Head of caudate nucleus (tissue), 42 donors: ENCODE measurements around the gene MAD1L1.

Source experiments
- DNase-seq, 42 donors: peaks; one replicate each; pipeline versions ENCODE4 v3.0.0 to v3.0.0-alpha.2; 2020 to 2021; ENCODE audit warnings: mixed read lengths in 7 of 42
- intact Hi-C: fragments of 100-400 bp; cut with DNase I; formaldehyde crosslinking; loops from one replicate; pipeline ENCODE4 v1.15.0; 2022

MAD1L1 gene

DNA sequence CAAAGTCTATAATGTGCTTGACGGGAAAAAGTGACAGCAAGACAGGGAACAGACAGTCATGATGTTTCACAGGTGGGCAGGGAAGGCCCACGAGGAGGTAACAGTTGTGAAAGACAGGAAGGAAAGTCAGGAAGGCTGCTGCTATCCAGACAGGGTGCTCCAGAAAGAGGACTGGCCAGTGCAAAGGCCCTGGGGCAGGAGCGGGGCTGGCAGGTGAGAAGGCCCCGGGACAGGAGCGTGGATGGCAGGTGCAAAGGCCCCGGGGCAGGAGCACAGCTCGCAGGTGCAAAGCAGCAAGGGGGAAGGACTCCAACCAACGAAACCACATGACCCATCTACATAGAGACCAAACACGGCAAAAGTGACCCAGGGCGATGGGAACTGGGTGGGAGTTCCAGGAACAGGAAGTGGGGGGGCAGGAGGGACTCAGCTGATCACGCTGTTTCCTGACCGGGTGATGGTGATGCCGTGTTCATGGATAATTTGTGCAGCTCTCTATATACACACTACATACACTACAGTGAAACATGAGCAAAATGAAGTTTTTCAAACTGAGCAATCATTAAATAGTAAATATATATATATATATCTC, 138.2 kb downstream of the MAD1L1 start:
- no peak for DNase-seq

DNA sequence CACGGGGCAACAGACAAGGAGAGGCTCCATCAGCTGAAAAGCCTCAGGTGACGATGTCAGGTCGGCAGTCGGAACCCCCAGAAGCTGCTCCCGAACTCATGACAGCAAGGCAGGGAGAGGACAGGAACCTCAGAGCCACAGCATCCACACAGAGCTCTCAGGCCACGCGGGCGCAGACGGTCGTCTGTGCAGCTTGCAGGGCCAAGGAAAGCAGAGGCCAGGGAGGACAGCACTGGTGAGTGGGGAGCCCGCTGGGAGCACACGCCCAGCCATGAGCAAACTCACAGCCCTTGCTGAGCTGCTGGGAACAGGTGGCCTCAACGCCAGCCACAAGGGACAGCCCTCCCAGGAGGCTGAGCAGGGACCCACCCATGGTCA, 138.9 kb downstream of the MAD1L1 start:
- intact Hi-C loops, result no loop called here
- no peak for DNase-seq

More for the DNA sequence above, 138.2 kb downstream of the MAD1L1 start:
- intact Hi-C loops, result no loop called here

DNA sequence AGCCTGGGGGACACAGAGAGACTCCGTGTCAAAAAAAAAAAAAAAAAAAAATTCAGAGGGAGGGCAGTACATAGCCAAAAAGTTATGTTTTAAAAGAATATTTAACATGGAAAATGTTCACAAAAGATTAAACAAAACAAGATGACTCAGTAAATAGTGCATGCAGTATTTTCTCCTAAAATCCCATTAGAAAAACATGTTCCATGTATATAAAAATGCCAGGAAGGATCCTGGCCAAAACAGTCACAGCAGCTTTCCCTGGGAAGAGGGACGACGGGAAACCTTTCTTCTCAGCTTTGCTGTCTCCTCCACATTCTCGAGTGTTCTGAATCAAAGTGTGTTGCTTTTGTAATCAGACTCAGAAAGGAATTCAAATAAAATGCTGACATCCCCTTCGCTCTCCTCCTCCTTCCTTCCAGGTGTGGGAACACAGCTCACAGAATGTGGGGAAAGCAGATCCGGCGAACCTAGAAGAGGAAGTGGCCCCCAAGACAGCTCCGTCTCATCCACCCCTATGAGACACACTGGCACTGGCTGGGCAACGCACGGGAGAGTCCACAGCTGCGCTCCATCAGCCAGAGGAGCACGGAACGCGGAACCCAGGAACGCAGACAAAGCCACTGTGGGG, 139.4 kb downstream of the MAD1L1 start:
- no peak for DNase-seq
- intact Hi-C loops, result no loop called here

DNA sequence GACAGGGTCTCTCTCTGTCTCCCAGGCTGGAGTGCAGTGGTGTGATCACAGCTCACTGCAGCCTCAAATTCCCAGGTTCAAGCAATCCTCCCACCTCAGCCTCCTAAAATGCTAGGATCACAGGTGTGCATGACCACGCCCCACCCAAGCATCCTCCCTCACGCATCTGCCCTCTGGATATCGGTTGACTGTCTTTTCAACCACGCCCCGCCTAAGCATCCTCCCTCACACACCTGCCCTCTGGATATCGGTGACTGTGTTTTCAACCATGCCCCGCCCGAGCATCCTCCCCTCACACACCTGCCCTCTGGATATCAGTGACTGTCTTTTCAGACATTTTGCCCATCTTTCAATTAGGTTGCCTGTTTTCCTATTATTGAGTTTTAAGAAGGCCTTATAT, 140.5 kb downstream of the MAD1L1 start:
- no peak for DNase-seq
- intact Hi-C loops, result no loop called here

DNA sequence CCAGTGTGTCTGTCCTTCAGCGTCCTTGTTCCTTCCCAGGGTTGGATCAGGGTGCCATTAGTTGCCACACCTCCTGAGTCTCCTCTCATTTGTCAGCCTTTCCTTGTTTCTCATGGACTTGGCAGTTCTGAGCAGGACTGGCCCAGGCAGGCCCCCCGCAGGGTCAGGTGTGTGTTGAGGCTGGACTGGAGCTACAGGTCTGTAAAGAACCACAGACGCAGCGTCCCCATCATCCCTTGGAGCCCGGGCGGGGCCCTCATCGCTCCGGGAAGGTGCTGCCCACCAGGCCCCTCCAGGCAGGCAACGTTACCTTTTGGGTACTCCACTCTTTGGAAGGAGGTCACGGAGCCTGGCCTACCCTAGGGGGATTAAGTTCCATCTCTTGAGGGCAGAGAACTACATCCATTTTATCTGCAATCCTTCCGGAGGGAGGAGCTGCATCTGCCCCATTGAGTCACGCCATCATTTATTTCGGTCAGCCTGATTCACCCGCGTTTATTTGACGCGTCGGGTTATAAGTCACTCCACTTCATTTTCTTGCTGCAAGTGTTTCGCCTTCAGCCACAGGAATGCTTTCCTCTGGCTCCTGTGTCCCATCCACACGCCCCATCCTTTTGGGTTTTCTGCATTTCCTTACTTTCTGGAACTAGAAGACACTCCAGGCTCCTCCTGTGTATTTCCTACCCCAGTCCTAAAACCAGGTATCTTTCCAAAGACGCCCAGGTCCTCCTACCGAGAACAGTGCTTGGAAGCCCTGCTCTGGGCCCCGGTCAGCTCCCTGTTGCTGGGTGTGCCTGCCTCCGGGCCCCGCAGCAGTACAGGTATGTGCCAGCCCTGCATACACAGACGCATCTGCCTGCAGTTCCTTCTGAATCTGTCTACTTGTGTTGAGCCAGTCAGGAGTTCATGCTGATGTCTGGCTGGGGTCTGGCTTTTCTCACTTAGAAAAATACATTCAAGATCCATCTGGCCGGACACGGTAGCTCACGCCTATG, 141.9 kb downstream of the MAD1L1 start:
- intact Hi-C loops, result no loop called here
- DNase-seq, result no peak

DNA sequence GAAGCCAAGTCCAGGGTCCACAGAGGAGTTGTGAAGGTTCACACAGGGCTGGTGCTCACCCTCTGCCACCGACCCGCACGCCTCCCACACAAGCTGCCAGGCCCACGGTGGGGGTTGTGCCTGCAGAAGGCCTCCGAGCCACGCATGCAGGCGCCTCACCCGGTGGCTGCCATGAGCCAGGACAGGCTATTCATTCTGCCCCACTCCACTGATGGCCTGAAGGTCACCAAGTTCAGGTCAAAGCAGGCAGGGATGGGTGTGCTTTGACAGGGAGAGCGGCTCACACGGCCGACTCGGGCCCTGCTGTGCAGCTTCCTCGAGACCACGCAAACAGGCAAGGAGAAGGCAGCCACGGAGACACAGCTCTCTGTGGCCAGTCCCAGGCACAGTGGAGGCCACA, 143.9 kb downstream of the MAD1L1 start:
- intact Hi-C loops, result no loop called here
- DNase-seq, result no peak

DNA sequence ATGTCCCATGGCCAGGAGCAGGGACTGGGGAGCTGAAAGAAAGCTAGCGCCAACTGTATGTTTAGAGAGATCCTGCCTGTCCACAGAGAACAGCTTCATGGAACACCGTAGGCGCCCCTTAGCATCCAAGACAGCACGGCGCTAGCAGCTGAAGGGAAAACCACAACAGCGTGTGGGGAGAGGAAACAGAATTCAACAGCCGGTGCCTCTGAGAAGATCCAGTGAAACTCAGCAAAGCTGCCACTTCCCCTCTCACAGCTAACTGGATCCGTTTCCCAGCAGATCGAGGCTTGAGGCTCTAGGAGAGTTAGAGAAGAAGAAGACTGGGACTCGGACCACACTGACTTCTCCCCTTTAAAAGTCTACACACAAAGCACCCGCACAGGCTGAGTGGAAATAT, 145.0 kb downstream of the MAD1L1 start:
- intact Hi-C loops, result no loop called here

DNA sequence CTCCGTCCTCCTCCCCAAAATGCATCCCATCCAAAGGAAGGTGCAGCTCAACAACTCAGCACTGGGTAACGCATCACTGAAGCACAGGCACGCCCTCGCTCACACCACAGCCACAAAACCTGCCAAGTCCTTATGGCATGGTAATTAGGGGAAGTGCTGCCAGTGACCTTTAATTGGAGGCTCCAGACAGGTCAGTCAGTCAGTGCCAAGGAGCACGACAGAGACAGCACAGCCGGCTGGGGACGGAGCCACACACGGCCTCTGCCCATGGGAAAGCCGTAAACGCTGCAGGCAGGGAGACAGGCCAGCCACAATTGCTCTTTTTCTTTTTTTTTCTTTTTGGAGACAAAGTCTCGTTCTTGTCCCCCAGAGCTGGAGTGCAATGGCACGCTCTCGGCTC, 146.5 kb downstream of the MAD1L1 start:
- intact Hi-C loops, result no loop called here
- peak in 11 of 42 donors; percentile 30 to 65 (median 52) for DNase-seq

More for the DNA sequence above, 145.0 kb downstream of the MAD1L1 start:
- peak in 3 of 42 donors; percentile 27 to 38 (median 29) for DNase-seq

DNA sequence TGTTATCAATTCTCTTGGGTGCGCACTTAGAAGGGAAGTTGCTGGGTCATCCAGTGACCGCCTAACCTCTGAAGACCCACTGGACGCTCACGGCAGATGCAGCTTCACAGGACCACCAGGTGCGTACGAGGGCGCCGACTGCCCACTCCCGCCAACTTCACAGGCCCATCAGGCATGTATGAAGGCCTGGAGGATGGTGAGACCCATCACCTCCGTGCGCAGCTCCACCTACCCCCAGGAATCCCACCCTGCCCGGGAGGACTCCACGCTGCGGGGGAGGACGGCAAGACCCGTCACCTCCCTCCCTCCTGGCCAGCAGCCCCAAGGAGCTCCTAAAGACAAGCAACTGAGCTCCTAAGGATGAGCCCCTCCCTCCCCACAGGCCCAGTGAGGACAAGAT, 146.9 kb downstream of the MAD1L1 start:
- intact Hi-C loops, result no loop called here
- no peak for DNase-seq

DNA sequence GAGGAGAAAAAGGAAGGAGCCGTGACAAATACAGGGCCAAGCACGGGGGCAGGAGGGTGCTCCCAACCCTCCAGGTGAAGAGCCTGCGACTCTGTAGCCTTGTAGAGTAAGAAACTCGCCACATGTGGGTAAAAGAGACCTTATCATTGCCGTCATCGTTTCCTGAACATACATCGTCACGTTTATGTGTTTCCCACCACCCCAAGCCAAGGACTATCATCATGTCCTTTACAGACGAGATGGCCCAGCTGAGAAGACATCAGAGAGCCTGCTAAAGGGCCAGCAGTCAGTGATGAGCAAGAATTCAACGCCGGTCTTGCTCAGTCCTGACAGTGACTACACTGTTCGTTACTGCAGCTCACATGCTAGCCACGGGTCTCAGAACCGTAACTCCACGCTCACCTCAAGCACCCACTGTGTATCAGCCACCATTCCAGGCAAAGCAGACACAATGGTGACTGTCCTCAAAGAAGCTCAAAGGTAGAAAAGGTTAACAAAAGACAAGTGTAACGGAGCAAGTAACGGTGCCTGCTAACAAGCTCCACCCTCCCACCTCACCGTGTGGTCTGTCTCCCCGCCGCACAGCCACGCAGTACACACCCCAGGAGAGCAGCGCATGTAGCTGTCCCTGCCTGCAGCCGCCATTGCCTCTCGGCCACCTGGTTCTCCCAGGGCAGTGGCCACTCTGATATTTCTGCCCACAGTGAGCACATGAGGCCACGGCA, 147.8 kb downstream of the MAD1L1 start:
- DNase-seq, result no peak
- intact Hi-C loops, result no loop called here

DNA sequence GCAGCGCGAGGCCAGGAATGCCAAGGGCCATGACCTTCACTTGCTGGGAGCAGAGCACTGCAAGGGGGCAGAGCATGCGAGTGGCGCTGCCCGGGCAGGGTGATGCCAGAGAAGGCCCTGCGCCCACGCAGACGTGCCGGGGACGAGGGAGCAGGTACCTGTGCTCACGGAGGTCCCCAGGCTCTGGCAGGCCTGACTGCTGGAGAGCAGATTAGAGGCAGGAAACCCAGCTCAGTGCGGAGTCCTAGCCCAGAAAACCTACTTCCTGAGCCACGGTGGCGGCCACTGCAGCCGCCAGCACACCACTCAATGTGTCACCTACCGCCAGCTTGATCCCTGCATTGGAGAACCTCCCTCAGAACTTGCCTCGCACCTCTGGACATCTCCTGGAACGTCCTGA, 148.4 kb downstream of the MAD1L1 start:
- no peak for DNase-seq
- intact Hi-C loops, result no loop called here

DNA sequence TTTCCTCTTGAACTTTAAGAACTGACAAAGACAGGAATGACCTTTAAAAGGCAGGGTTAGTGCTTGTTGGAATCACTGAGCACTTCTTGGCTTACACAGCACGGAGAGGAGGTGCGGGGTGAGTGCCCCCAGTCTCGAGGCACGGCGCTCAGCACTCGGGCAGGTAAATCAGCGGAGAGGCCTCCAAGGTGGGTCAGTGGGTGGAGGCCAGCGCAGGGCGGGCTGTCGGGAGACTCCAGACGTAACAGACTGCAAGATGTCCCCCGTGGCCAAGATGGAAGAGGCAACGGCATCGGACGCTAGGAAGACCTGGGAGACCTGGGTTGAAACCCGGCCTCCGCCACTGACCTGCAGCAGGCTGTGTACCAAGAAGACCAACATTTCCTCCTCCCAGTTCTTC, 149.4 kb downstream of the MAD1L1 start:
- intact Hi-C loops, result no loop called here
- no peak for DNase-seq

DNA sequence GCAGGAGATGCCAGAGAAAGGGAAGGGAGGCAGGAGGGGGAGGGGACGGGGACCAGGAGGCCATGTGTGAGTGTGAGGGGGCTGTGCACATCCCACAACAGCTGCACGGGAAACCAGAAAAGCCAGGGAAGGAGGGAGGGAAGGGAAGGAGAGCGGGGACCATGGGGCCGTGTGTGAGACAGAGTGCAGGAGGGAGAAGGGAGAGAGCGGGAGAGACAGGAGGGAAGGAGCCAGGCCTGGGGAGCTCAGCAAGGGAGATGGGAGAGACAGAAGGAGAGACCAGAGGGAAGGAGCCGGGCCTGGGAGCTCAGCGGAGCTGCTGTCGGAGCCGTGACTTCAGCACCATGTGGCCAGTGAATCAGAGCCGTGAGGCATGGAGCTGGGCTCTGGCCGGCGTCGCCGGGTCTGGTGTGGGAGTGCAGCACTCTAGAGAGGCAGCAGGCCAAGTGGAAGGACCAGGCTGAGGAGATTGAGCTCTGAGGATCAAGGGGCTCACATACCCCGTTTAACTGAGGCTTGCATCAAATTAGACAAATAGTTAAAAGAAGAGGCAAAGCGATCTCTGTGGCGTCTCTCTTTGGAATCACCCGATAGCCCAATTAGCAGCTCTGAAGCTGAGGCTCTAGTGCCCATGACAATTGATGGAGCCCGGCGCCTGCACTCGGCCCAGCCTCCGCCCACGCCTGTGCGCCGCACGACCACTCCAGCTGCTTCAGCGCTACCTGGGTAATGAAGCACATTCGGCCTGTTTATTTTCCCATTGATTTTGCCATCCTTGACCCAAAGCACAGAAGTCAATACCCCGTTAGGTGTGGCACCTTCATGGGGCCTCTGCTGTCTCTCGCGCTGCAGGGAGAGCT, 150.4 kb downstream of the MAD1L1 start:
- peak in 13 of 42 donors; percentile 25 to 75 (median 46) for DNase-seq
- intact Hi-C loops, result no loop called here

DNA sequence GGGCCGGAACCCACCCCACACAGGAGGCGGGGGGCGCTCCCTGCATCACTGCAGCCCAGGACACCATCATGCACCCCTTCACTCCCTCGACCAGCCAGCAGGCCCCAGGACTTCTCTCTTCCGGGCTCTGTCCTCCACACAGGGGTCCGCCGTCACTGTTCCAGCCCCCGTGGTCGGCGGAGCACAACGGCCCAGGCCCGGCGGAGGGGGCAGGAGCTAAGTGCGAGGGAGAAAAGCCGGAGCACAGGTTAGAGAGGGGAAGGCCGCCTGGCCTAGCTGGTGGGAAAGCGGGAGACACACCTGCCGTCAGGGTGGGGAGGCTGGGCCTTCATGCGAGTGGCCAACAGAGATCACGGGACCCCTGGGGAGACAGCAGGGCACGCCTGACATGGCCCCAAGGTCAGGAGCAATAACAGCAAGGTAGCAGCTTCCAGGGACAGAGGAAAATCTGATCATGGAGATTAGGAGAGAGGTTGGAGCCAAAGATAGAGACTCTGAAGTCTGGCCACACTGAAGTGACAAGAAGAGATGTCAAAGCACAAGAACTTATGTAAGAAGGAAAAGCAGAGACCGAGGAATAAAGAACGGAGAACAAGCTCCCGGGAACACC, 151.1 kb downstream of the MAD1L1 start:
- DNase-seq, result no peak
- intact Hi-C loops, result no loop called here

DNA sequence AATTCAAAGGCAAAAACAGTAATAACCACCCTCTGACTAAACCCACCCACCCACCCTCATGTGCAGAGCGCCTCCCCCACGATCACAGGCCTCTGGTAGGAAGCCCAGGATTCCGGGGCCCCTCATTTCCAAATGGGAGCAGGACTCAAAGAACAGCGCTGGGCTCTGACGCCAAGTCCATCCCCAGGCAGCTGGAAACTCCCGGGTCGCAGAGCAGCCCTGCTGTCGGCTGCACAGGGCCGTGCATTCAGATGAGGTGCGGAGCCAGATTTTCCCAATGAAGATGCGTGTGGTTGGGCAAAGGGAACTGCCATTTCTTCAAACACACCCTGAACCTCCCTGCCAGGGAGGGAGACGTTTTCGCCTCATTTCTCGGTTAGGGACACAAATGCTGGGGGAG, 152.3 kb downstream of the MAD1L1 start:
- intact Hi-C loops, result no loop called here

DNA sequence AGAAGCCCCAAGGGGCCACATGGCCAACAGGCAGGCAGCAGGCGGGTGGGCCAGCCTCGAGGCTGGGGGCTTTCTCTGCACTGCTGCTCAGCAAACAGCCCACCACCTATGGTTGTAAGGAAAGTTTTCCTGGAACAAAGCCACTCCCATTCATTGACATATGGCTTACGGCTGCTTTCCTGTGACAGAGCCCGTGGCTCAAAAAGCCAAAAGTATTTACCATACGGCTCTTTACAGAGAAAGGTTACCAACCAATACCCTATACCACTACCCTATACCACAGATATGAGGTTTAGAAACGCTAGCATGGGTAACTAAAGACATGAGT, 152.7 kb downstream of the MAD1L1 start:
- intact Hi-C loops, result no loop called here
- no peak for DNase-seq

More for the DNA sequence above, 152.3 kb downstream of the MAD1L1 start:
- DNase-seq, result no peak

DNA sequence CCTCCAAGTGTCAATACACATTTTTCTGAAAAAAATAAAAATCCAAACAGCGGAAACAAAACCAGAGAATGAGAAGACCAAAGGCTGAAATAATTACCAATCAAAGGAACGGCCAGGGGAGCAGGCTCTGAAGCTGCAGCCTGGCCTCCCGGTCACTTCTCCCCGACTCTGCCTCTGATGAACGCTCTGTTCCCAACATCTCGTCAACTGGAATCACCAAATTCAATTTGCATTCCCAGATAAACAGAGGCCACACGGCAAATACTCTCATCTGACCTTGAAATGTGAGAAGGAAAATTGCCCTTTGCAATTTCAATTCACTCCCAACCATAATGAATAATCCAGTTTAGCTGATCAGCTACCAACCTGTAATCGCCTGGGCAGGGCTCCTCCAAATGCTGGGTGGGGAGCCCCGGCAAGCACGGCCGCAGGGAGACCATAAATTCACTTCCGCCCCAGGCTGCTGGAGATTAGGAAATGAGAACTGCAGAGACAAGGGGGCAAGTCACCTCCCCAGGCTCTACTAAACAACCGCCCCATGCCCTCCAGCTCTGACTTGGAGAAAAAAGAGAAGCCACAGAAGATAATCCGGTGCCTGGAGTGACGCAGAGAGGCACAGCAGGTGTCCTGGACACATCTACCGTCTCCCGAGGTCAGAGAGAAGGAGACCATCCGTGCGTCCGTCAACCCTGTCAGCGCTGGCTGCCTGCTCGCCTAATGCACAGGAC, 153.2 kb downstream of the MAD1L1 start:
- intact Hi-C loops, result no loop called here
- DNase-seq, result no peak

DNA sequence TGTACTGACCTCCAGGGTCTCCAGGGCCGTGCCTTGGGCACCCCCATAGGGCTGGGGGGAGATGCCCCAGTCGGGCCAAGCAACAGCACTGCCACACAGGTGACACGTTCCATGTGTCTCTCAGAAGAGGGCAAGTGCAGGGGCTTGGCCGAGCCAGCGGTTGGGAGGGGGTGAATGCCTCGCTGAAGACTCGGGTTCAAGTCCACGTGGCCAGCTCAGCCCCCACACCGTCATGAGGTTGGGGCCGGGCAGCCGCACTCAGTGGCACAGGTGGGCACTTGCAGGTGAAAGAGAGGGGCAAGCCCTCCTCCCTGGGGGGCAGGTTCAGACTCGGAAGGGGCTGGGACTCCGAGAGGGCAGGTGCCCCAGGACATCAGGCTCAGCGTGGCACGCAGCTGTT, 153.8 kb downstream of the MAD1L1 start:
- no peak for DNase-seq
- intact Hi-C loops, result no loop called here
